HG03565 (cell line): ENCODE data around the gene OSBP2.

Source experiments
- ATAC-seq: cut with Tn5 transposase; IDR thresholded peaks from one replicate; pipeline ENCODE4 v1.9.1; 2021; ENCODE audit warnings: mild to moderate bottlenecking, moderate library complexity; ENCODE audit not compliant: unreplicated experiment

The OSBP2 gene

GRCh38 chr22:30890686-30891442 is 196.2 kb downstream of the OSBP2 start:
- ATAC-seq, result no peak

- ATAC-seq, result no peak
Measured at GRCh38 chr22:30891443-30891755, 196.7 kb downstream of the OSBP2 start.

- ATAC-seq, result no peak
Measured at GRCh38 chr22:30891781-30892180, 197.1 kb downstream of the OSBP2 start.

- no peak for ATAC-seq
Measured at GRCh38 chr22:30892286-30892685, 197.6 kb downstream of the OSBP2 start.

- no peak for ATAC-seq
Measured at GRCh38 chr22:30892731-30893221, 198.1 kb downstream of the OSBP2 start.

GRCh38 chr22:30893434-30894370 is 199.0 kb downstream of the OSBP2 start:
- ATAC-seq, result no peak

GRCh38 chr22:30894371-30894740 is 199.7 kb downstream of the OSBP2 start:
- ATAC-seq, result no peak

GRCh38 chr22:30902496-30903357 is 208.1 kb downstream of the OSBP2 start:
- ATAC-seq, result no peak

- no peak for ATAC-seq
Measured at GRCh38 chr22:30903876-30904460, 209.3 kb downstream of the OSBP2 start.

- ATAC-seq, result no peak
Measured at GRCh38 chr22:30905696-30906341, 211.1 kb downstream of the OSBP2 start.

GRCh38 chr22:30906411-30906810 is 211.7 kb downstream of the OSBP2 start:
- no peak for ATAC-seq

GRCh38 chr22:30906946-30907345 is 212.3 kb downstream of the OSBP2 start:
- no peak for ATAC-seq

- no peak for ATAC-seq
Measured at GRCh38 chr22:30908051-30908461, 213.4 kb downstream of the OSBP2 start.

GRCh38 chr22:30909306-30909705 is 214.6 kb downstream of the OSBP2 start:
- no peak for ATAC-seq

- no peak for ATAC-seq
Measured at GRCh38 chr22:30910358-30910757, 215.7 kb downstream of the OSBP2 start.

GRCh38 chr22:30918761-30919160 is 224.1 kb downstream of the OSBP2 start:
- no peak for ATAC-seq

GRCh38 chr22:30919973-30920372 is 225.3 kb downstream of the OSBP2 start:
- ATAC-seq, result no peak

- no peak for ATAC-seq
Measured at GRCh38 chr22:30920407-30920806, 225.7 kb downstream of the OSBP2 start.

- no peak for ATAC-seq
Measured at GRCh38 chr22:30921108-30921507, 226.4 kb downstream of the OSBP2 start.

- ATAC-seq, result peak; percentile 63
Measured at GRCh38 chr22:30922151-30922611, 227.5 kb downstream of the OSBP2 start.
